GM12874 (cell line): ENCODE results near the gene HTATIP2.

Experiments used
- CTCF ChIP-seq: IDR thresholded peaks from 2 replicates; pipeline ENCODE4 v1.5.1; 2011; ENCODE audit warnings: low read depth, mild to moderate bottlenecking, control low read depth, low read length, moderate library complexity; ENCODE audit not compliant: insufficient read depth

The HTATIP2 gene

GRCh38 chr11:20373568-20374209, 10.2 kb downstream of the HTATIP2 start:
- TF ChIP-seq CTCF: no peak

- no peak for TF ChIP-seq CTCF
These were observed 11.3 kb downstream of the HTATIP2 start for GRCh38 chr11:20374741-20375300.

GRCh38 chr11:20376162-20376730, 12.7 kb downstream of the HTATIP2 start:
- TF ChIP-seq CTCF: no peak

GRCh38 chr11:20387261-20388095, 24.0 kb downstream of the HTATIP2 start, which contains the start of gene PRMT3:
Gene PRMT3, plus strand, starts transcription at chr11:20387716. Its CDS starts 31 bp downstream, at chr11:20387747.
- TF ChIP-seq CTCF: no peak

- no peak for TF ChIP-seq CTCF
These were observed 24.9 kb downstream of the HTATIP2 start for GRCh38 chr11:20388096-20389055.

- peak; percentile 46; the same call in 1 of the 2 replicates for TF ChIP-seq CTCF
These were observed 33.8 kb downstream of the HTATIP2 start for GRCh38 chr11:20397281-20397680.
